H54 (cell line): Measurements from ENCODE around the gene IFIT1.
A peak's percentile ranks its signal among the peaks of the same experiment; 100 is the strongest.
"Not testable (repeated sequence)": the region's sequence is repeated elsewhere in the genome, so short reads cannot be mapped to it uniquely, and the experiment has no call there.

ENCODE experiments used
- DNase-seq: peaks from one replicate; pipeline ENCODE4 v3.0.0; 2011; ENCODE audit warnings: low spot score, mixed read lengths; ENCODE audit not compliant: insufficient read length
- FAIRE-seq: peaks from 3 replicates; lab custom pipeline; 2011; peaks lifted over from hg19 to GRCh38; lab: Jason Lieb, UNC
- POLR2A ChIP-seq: IDR thresholded peaks from 2 replicates; pipeline ENCODE4 v1.6.1; 2011; ENCODE audit warnings: low read depth, mild to moderate bottlenecking, low read length

The IFIT1 gene

DNA sequence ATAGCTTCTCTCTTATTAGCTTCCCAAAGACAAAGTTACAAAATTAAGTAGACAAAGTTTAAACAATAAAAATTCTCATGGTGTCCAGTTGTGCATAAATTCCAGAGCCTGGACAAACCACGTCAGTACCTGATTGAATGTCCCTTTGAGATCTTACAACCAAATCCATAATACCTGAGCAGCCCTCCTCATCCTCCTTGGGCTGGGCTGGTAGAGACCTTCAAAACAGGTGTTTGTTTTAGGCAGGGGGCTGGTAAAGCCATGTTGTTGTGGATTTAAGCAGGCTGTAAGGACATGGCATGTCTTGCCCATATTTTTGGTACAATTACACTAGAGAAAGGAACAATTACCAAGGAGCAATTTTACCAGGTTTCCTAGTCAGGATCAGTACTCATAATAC is 24.0 kb downstream of the IFIT1 start:
- DNase-seq (no peak), FAIRE-seq (no peak)
- no peak for TF ChIP-seq POLR2A

DNA sequence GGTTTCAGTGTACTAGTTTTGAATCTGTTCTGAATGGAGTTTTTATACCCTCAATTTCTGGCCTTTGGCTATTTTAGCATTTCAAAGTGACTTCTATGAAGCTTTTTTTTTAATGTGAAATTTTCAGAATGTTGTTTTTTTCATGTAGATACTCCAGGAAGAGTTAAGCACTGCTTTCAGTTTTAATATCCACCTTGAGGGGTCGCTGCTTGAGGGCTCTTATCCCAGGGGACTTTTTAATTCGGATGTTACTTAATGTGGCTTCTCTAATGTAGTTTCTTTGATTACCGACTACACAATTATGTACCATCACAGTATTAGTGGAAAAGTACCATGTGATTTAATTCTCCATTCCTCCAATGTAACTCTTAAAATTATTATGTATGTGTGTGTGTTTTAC is 27.1 kb downstream of the IFIT1 start:
- DNase-seq (no peak), FAIRE-seq (no peak)
- no peak for TF ChIP-seq POLR2A

DNA sequence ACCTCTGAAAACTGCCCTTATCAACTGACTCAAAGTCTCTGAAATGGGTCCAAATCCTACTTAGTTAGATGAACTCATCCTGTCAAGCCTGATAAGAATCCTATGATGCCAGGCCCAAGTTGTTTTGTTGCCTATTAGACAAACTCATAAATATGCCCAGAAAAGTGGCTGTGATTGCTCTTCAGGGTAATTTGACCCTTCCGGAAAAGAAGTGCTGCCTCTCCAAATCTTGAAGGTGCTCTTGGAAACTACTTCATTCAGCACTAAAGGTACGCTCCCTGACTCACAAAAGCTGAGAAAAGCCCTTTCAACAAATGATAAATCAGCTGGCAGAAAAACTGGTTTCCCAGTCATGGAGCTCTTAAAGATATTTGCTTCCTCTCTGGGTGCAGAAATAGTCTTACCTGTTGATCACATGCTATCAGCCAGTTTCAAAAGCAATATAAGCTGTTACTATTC is 28.6 kb downstream of the IFIT1 start:
- no peak for TF ChIP-seq POLR2A
- DNase-seq: no peak
- FAIRE-seq: no peak

GRCh38 chr10:89425000-89425399 is 32.6 kb downstream of the IFIT1 start:
- no peak for TF ChIP-seq POLR2A
- DNase-seq: no peak
- FAIRE-seq: no peak

- DNase-seq: peak; percentile 49
- TF ChIP-seq POLR2A: no peak
- peak; percentile 99 for FAIRE-seq
Measured at GRCh38 chr10:89426230-89426868, 33.9 kb downstream of the IFIT1 start.

DNA sequence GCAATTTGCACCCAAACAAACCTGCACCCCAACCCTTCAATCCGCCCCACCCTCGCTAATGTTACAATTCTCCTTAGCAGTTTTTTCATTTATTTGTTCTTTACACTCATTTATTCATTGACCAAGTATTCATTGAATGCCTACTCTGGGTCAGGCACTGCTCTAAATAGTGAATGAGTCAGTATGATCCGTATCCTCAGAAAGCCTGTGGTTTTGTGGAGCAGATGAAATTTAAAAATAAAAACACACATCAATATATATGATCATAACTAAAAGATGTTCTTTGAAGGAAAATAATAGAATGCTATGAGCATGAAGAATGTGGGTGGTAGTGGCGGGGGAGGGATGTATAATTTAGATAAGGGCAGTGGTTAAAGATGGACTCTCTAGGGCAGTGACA is 35.2 kb downstream of the IFIT1 start:
- FAIRE-seq (peak; percentile 94), DNase-seq (peak; percentile 41)
- TF ChIP-seq POLR2A: no peak

DNA sequence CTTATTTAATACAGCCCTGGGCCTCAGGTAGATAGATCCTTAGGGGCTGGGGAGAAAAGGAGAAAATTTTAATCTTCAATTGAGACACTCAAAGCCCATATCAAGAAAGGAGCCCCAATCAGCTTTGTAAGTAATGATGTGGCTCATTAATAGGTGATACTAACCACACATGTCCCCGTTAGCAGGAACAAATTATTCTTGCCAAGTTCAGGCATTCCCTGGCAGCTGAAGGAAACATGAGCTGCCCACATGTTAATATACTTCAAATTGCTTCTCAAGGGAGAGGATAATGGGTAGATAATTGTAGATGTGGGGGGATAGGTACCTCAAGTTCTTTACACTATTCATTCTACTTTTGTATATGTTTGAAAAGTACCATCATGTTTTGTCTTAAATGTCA is 36.5 kb downstream of the IFIT1 start:
- peak; percentile 68 for FAIRE-seq
- no peak for DNase-seq
- TF ChIP-seq POLR2A: no peak

DNA sequence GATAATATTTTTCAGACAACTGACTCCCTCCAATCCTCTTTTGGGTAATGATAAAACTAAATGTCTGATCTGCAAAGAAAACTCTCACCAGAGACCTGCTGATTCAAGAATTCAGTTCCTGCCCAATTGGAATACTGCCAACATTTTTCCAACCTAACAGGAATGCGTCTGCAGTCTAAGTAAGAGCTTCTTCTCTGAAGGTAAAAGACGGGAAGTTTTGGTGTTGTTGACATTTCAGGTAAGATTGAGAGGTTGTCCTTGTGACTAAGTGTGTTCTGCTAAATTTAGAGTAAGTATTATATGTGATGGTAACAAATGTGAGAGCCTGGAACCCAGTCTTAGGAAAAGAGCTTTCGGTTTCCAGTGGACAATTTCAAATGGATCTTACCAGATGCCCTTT is 39.6 kb downstream of the IFIT1 start:
- no peak for TF ChIP-seq POLR2A
- peak; percentile 93 for FAIRE-seq
- peak; percentile 17 for DNase-seq

DNA sequence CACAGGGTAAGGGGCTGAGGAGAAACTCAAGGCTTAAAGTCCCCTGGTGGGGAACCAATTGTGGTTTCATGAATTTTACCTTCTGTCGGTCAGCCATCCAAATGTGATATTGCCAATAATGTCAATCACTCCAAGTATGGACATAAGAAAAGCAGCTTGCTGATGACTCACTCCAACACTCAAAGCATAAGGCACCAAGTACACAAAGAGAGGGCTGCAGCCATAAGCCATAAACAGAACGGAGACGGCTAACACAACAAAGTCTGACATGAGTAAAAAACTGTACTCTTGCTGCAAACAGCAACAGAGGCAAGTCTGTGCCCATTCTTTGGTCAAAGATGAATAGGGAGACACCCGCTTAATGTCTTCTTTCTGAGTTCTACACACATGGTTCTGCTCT is 46.1 kb downstream of the IFIT1 start:
- no peak for TF ChIP-seq POLR2A
- DNase-seq (no peak), FAIRE-seq (peak; percentile 50)

DNA sequence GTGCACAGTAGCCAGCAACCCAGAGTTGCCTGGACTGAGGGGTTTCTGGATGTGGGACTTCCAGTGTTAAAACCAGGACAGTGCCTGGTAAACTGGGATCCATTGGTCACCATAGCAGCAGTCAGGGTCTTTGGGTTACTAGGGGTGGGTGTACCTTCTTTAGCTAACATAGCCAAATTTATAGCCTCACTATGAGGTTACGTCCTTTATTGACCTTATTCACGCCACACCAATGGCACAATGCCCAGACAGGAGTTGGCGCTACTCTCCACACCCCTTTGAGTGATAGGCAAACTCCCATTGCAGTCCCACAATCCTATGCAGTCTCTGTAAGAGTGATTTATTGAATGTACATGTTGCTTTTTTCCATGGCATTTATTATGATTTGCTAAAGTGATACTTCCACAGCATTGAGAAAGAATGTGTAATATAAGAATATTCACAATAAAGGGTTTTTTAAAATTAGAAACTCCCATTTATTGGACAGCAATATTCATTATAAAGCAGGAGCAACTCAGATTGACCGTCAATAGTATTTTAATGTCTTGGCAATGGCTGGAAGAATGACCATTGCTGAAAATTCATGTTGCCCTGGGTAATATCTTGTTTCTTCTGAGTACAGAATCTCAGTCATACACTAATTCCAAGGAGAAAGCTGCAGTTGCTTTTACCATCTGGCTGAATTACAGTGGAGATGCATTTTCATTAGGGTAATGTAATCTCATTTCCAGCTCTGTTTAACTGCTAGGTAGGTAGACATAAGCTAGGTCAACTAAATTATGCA is 48.0 kb downstream of the IFIT1 start:
- no peak for TF ChIP-seq POLR2A
- FAIRE-seq (peak; percentile 62), DNase-seq (no peak)

GRCh38 chr10:89442289-89442688 is 49.9 kb downstream of the IFIT1 start:
- no peak for DNase-seq
- no peak for FAIRE-seq
- no peak for TF ChIP-seq POLR2A

DNA sequence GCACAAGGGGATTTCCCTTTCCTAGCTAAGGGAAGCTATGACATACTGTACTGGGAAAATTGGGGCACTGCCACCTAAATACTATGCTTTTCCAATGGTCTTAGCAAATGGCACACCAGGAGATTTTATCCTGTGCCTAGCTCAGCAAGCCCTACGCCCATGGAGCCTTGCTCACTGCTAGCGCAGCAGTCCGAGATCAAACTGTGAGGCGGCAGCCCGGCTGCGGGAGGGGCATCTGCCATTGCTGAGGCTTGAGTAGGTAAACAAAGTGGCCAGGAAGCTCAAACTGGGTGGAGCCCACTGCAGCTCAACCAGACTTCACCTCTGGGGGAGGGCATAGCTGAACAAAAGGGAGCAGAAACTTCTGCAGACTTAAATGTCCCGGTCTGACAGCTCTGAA is 52.4 kb downstream of the IFIT1 start:
- not testable (repeated sequence) for DNase-seq, FAIRE-seq

GRCh38 chr10:89450901-89451300 is 58.5 kb downstream of the IFIT1 start:
- FAIRE-seq (no peak), DNase-seq (no peak)
- TF ChIP-seq POLR2A: no peak

DNA sequence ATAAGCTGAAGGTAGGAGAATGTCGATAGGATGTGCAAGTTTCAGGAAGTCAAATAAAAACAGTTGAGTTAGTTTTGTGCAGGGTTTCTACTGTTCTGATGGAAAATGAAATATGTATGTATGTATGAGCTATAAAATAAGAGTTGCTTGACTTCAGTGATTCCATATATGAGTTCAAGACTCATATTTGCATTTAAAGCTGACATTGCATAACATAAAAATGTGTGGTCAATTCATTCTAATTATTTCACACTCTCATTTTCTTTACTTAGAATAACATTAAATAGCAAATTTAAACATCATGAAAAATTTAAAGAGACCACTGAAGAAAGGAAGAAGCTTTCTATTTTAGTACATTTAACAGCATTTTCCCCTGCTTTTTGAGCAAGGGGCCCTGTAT is 59.8 kb downstream of the IFIT1 start:
- no peak for FAIRE-seq
- TF ChIP-seq POLR2A: no peak

More for the DNA sequence above, 59.8 kb downstream of the IFIT1 start:
- DNase-seq: no peak
